Cerebellar cortex (tissue), 1 donor: ENCODE results near the gene OTOP2.

Experiments
- DNase-seq: peaks from one replicate; pipeline ENCODE4 v3.0.0-alpha.2; 2015; ENCODE audit warnings: low spot score

The OTOP2 gene

DNA sequence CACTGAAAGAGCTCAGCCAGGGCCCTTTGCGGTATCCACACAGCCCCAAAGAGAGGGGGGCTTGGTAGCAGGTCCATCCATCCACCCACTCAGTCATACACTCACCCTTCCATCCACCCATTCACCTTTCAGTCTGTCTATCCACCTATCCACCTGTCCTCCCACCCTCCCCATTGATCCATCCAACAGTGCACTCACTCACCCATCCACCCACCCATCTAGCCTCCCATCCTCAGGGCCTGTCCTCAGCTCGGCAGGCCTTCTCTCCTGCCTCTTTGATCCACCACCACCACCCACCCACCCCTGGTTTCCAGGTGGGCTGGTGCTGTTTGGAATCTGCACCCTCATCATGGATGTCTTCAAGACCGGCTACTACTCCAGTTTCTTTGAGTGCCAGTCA, 1.2 kb downstream of the OTOP2 start:
- DNase-seq = no peak

DNA sequence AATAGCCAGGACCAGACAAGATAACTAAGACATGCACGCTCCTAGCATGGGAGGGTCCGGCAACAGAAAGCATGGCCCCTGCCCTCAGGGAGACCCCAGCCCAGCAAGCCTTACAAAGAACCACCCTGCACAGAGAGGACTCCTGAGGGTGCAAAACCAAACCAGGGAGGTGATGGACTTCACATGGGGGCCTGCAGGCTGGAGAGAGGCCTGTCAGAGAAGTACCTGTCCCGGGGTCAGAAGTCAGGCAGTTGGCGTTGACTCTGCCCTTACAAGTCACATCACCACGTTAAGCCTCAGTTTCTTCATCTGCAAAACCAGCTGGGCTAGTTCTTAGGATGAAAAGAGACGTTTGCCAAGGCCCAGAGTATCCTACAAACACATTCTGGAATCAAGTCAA, 4.7 kb downstream of the OTOP2 start:
- no peak for DNase-seq

DNA sequence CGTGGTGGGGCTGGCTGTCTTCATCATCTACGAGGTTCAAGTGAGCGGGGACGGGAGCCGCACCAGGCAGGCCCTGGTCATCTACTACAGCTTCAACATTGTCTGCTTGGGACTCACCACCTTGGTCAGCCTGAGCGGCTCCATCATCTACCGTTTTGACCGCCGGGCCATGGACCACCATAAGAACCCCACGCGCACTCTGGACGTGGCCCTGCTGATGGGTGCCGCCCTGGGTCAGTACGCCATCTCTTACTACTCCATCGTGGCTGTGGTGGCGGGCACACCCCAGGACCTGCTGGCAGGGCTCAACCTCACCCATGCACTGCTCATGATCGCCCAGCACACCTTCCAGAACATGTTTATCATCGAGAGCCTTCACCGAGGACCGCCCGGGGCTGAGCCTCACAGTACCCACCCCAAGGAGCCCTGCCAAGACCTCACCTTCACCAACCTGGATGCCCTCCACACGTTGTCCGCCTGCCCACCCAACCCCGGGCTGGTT, 6.5 kb downstream of the OTOP2 start:
- no peak for DNase-seq

DNA sequence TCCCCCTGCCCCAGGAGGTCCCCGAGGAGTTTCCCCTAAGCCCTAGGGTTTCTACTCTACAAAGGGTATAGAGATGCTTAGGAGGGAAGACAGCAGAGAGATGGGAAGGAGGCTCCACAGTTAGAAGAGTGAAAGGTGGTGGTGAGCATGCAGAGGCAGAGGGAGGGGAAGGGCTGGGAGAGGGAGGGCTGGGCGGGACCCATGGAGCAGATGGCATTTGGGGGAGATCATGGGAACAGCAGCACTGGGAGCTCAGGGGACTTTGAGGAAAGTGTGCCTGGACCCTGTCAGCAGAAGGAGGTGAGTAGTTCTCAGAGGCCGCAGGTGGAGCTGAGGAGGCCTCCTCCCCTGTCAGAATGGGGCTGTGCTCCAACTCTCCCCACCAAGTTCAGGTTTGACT, 11.0 kb downstream of the OTOP2 start:
- no peak for DNase-seq

DNA sequence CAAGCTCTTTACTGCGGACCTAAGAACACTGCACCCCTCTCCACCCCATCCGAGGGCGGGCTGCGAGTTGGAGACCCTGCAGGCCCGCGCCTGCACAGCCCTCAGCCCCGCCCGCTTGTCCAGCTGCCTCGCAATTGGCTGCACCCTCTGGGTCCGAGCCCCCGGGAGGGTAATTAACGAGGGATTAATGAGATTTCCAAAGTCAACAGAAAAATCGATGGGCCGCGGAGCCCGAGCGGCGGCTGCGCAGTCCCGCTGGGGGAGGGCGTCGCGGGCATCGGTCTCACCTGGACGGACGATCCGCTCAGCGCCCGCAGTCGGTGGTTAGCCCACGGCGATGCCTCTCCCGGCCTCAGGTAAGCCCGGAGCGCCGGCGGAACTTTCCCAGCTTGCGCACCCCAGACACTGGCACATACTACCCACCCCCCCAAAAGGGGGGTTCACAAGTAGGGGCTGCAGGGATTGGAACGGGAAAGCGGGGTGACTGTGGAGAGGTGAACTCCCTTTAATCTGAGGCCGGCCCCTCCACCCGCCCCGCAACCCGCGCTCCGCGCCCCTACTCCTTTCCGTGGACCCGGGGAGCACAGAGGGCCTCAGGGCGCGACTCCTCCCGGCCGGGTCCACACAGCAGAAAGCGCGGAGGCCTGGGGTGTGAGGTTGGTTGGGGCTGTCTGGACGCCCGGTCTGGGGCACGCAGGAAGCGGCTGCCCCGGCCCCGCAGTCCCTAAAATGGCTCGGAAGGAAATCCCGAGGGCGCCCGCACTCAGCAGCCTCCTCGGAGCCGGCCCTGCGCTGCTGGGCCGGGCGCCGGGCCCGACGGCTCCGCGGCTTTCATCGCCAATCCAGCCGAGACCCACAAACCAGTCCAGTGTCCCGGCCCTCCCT, 11.8 kb downstream of the OTOP2 start, which contains the start of gene OTOP3:
OTOP3 (plus strand) TSS at position 314 of the 885 bp plus-strand sequence; CDS start at position 338, 24 bp downstream.
- DNase-seq = no peak

DNA sequence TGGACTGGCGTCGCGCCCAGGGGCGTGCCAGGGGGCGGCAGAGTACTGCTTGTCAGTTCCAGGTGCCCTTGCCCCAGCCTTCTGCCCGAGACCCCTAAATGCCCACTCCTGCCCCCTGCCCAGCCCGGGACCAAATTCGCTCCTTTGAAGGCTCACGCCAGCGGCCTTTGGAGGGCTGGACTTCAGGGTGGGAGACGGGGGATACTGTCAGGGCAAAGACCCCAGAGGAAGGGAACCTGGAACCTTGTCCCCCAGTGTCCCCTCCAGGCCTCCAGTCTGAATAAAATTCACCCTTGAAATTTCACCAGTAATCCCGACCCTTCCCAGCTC, 12.4 kb downstream of the OTOP2 start:
- DNase-seq = no peak

DNA sequence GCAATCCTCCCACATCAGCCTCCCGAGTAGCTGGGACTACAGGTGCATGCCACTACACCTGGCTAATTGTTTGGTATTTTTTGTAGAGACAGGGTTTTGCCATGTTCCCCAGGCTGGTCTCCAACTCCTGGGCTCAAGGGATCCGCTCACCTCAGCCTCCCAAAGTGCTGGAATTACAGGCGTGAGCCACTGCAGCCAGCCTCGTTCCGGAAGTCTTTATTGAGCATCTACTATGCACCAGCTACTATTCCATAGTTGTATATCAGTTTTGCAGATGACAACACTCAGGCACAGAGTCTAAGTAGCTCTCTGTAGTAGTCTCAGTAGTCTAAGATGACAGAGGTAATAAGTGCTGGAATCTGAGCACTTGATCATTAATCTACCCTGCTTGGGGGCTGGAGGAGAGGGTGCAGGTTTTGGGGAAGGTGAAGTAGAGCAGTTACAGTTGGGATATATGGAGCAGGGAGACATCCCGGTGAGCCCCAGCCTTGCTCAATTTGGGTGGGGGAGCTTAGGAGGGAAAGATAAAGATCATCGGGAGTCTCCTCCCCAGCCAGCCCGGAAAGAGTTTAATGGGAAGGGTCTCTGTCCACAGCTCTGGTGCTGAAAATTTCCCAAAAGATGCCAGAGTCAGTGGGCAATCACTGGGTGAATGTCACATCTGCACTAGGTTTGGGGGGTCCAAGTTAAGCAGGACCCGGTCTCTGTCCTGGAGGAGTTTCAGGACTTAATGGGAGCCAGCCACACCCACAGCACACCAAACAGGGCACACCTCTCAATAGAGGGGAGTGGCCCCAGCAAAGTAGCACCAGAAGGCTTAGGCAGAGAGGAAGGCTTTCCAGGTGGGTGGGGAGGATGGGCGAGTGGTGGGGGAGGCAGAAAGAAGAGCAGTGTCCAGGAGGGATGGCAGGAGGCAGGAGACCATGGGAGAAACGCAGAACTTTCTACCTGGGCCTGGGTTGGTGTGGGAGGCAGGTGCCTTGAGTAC, 13.3 kb downstream of the OTOP2 start:
- no peak for DNase-seq

DNA sequence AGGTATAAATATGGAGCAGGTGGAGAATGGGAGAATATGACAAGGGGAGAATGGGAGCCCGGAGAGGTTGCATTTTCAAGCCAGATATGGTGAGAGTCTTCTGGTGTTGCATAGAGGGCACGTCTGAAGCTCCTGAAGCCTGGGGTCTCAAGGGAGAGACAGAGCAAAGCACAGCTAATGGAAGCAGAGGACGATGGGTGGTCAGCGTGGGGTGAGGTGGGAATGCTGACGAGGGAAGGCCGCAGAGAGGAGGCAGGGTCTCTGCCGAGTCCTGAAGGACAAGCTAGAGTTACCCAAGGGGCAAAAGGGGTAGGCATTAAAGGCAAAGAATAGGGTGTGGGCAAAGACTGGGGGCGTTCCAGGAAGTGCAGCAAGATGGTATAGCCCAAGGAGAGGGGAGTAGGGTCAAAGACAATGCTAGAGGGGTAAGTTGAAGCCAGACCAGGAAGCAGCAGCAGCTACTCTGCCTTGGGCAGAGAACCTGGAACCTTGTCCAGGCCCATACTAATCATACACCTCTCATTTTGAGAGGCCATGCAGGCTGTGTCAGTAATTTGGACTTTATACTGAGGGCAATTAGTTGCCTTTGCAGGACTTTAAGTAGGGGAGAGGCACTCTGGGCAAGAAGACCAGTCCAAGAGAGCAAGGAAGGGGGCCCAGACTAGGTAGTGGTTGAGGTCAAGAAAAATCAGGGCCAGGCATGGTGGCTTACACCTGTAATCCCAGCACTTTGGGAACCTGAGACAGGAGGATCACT, 14.3 kb downstream of the OTOP2 start:
- no peak for DNase-seq

DNA sequence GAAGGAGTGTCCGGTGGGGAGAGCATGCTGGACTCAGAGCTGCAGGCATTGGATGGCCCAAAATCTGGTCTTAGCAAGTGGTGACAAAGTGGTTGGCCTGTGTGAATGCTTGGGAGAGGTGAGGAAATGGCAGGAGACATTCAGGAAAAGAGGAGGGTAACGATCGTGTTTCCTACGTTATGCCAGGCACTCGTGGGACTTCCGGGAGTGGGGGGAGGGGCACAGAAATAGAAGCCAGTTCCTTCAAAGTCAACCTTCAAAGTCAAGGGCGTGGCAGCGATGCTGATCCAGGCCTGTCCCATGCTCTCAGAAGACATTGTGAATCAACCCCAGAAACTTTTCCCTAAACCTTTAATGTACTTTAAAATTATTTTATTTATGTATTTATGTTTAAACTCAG, 15.5 kb downstream of the OTOP2 start:
- DNase-seq = no peak

DNA sequence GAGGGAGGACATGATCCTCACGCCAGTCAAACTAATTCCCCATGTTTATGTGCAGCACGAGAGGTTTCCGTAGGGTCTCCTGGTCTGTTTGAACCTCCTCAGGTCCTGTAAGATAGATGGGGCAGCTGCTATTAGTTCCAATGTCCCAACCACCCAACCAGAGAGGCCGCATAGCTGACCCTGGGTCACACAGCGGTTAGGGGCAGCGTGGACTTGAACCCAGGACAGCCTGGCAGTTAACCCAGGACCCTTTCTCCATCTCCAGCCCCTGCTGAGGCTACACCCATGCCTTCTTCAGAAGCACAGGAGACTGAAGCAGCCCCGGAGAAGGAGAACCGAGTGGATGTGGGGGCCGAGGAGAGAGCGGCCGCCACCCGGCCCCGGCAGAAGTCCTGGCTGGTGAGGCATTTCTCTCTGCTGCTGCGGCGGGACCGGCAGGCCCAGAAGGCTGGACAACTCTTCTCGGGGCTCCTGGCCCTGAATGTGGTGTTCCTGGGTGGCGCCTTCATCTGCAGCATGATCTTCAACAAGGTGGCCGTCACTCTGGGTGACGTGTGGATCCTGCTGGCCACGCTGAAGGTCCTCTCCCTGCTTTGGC, 17.2 kb downstream of the OTOP2 start:
- no peak for DNase-seq

DNA sequence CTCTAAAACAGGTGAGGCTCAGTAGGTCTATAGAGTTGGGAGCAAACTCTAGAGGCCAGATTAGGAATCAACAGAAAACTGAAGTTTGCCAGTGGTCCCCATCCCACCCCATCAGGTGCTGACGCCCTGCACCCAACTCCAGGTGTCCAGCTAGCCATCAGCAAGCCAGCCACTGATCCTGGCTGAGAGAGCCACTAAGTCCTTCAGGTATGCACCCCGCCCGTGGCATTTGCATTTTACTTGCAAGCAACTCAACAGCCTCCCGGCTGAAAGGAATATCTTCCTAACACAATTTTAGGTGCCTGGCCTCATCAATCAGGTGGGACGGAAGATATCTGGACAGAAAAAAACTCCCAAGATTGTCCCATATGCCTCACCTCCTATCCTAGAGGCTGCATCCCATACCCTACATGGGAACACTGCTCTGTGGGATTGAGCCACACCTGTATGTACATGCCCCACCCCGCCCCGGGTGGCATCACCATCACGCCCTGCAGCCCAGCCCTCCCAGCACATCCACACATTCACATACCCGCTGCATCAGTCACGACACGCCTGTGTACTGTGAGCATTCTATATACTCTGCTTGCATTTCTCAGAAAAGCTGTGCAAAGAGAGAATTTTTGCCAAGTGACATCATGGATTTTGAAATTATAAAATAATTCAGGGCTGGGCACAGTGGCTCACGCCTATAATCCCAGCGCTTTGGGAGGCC, 19.9 kb downstream of the OTOP2 start:
- DNase-seq = no peak

DNA sequence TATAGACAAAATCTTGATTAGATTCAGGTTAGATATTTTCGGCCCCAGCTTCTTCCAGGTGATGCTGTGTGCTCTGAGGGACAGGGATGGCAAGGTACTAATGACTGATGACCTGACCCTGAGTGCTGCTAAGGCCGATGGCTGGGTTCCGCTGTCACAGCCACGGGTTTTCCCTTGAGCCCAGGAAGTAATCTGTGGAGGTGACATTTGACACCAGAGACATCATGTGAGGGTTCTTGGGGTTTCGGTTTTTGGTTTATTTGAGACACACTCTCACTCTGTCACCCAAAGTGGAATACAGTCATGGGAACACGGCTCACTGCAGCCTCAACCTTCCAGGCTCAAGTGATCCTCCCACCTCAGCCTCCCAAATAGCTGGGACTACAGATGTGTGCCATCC, 21.5 kb downstream of the OTOP2 start:
- no peak for DNase-seq

DNA sequence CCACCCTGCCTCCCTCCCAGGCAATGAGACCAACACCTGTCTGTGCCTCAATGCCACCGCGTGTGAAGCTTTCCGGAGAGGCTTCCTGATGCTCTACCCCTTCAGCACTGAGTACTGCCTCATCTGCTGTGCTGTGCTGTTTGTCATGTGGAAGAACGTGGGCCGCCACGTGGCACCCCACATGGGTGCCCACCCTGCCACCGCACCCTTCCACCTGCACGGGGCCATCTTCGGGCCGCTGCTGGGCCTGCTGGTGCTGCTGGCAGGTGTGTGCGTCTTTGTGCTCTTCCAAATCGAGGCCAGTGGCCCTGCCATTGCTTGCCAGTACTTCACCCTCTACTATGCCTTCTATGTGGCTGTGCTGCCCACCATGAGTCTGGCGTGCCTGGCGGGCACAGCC, 22.6 kb downstream of the OTOP2 start:
- DNase-seq = no peak

DNA sequence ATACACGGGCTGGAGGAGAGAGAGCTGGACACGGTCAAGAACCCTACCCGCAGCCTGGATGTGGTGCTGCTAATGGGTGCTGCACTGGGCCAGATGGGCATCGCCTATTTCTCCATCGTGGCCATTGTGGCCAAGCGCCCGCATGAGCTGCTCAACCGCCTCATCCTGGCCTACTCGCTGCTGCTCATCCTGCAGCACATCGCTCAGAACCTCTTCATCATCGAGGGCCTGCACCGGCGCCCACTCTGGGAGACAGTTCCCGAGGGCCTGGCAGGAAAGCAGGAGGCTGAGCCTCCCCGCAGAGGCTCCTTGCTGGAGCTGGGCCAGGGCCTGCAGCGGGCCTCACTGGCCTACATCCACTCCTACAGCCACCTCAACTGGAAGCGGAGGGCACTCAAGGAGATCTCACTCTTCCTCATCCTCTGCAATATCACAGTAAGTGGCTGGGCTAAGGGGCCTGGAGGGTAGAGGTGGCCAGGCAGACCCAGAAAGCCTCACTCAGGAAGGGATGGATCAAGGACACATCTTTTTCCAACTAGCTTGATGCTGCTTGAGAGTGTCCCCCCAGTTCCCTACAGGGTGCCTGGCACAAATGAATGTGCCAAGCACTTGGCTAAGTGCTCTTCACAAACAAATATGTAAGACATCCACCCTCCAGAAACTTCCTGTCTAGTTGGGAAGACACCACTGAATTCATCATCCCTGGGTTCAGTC, 23.1 kb downstream of the OTOP2 start:
- no peak for DNase-seq

DNA sequence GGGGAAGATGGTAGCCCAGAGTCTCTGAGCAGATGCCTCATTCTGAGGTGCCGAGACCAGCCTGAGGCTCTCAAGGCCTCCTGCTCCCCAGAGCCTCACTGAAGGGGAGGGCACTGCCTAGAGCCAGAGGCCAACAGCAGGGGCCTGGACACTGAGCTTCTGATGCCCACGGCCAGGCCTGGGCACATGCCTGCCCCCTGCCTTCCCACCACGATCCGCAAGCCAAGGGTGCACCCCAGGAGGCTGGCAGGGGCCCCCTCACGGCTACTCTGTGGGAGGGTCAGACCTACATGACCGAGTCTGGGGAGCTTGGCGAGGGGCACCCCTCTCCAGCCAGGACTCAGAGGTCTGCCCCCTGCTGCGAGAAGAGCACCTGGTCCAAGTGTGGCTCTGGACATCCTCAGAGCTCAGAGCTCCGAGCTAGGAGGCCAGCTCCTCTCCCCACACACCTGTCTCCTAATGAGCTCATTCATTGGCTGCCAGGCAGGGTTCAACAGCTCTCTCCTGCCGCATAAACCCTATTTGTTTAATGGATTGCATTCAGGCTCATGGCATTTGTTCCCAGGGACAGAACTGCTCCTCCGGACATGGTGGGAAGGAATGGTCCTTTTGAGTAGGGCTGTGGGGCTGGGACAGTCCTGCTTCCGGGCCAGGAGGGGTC, 25.5 kb downstream of the OTOP2 start:
- DNase-seq = no peak

DNA sequence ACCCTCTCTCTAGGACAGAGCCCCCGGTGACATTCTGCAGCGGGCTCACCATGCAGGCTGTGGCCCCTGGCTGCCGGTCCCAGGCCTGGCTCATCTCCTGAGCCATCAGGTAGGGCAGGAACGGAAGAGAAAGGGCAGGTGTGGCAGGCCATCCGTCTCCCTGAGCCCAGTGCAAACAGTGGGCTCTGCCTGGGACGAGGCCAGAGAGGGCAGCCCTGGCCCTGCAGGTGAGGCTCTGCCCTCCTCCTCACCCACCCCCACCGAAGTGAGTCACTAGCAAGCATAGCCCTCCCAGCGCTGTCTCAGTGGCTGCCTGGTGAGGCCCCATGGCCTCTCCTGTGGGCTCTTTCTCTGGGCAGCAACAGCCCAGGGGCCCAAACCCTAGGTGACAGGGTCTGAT, 26.1 kb downstream of the OTOP2 start:
- no peak for DNase-seq

DNA sequence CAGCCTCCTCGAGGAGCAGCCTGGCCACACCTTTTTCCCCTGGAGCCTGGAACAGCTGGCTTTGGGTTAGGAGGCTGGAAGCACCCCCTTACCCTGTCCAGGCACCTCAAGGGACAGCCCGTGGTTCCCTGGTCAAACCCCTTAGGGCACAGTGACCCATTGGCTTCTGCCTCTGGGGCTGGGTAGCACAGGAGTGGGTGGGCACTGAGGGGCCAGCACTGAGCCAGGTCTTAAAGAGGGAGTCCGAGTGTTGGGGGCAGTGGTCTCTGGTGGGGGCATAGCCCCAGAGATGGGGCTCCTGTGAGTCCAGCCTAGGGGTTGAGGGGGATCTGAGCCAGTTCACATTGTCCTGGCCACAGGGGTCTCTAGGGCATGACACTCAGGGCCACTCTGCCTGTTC, 27.0 kb downstream of the OTOP2 start:
- DNase-seq = no peak

DNA sequence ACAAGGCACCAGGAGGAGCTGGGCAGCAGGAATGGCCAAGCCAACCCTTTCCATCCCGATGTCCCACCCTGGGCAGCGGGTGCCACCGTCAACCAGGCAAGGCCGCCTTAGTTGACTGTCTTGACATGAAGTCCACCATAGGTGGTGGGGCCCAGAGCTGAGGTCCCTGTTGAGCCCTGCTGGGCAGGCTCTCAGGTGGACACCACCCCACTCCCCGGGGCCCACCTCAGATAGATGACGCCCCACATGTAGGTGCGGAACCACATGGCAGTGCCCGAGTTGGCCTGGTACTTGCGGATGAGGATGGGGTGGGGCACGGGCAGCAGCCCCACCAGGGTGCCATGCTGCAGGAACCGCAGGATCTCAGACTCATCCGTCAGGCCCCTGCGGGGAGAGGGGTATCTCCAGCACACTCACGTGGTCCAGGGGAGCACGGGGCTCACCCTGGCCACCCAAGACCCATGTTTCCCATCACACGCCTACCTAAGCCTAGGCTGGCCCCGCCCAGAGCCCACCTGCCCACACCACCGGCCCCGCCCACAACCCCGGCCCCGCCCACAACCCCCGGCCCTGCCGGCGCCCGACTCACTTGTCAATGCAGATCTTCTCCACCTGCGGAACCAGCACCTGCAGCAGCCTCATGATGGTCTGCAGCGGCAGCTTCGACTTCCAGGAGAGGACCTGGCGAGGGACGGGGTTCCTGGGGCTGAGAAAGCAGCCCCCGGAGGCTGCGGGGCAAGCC, 27.8 kb downstream of the OTOP2 start:
- DNase-seq = no peak
